Measurements from ENCODE around the gene CENPO. TPM values are rescaled to one million over a fixed set of nuclear protein-coding genes. Genes with fewer than 3 reads are reported as not detected.

CENPO gene
- total RNA-seq, 2 experiments from 2014 or later: 3.4 to 3.5 TPM

GRCh38 chr2:24754985-24755705, 38.1 kb upstream of the CENPO start:
- Histone ChIP-seq H3K27ac (ENCODE audit: low read depth in 1 of 2, low read length in 2 of 2) (no peak overlapping the region), H3K4me3 (ENCODE audit: low read length) (no peak overlapping the region), H3K36me3 (ENCODE audit: insufficient read depth, low read length) (peaks cover 65% of the 10 kb centered on the region), H3K27me3 (ENCODE audit: control insufficient read depth in 1 of 2, insufficient read depth in 2 of 2, low read length in 2 of 2) (no peaks in the 10 kb centered on the region), H3K4me1 (ENCODE audit: insufficient read depth, low read length) (no peaks in the 10 kb centered on the region), H3K9me3 (ENCODE audit: control insufficient read depth in 1 of 2, insufficient read depth in 1 of 2, low read length in 2 of 2) (no peaks in the 10 kb centered on the region)
- ATAC-seq (ENCODE audit: poor library complexity): no peak
- intact Hi-C loops (cut with DNase I, micrococcal nuclease): loop anchor here in 1 of 2 experiments (5.0 kb wide), 1 partner anchor 62 kb away; no protein-coding TSS in a partner anchor
- H3K27ac Mint-ChIP-seq: no peak overlapping the region
- DNase-seq: no peak
- peaks cover 35% of the 10 kb centered on the region for H3K36me3 Mint-ChIP-seq (ENCODE audit: low read depth)
- H3K4me3 Mint-ChIP-seq: no peak overlapping the region
- no peaks in the 10 kb centered on the region for H3K9me3 Mint-ChIP-seq
- no peaks in the 10 kb centered on the region for H3K4me1 Mint-ChIP-seq (ENCODE audit: low read depth)
- CTCF ChIA-PET: no interaction called here
- TF ChIP-seq, protein P1, sequence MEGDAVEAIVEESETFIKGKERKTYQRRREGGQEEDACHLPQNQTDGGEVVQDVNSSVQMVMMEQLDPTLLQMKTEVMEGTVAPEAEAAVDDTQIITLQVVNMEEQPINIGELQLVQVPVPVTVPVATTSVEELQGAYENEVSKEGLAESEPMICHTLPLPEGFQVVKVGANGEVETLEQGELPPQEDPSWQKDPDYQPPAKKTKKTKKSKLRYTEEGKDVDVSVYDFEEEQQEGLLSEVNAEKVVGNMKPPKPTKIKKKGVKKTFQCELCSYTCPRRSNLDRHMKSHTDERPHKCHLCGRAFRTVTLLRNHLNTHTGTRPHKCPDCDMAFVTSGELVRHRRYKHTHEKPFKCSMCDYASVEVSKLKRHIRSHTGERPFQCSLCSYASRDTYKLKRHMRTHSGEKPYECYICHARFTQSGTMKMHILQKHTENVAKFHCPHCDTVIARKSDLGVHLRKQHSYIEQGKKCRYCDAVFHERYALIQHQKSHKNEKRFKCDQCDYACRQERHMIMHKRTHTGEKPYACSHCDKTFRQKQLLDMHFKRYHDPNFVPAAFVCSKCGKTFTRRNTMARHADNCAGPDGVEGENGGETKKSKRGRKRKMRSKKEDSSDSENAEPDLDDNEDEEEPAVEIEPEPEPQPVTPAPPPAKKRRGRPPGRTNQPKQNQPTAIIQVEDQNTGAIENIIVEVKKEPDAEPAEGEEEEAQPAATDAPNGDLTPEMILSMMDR (IDR thresholded peaks at IDR 0.05): no peak
- POLR2A ChIA-PET: no interaction called here
- no peaks in the 10 kb centered on the region for H3K27me3 Mint-ChIP-seq

GRCh38 chr2:24756789-24757188, 36.4 kb upstream of the CENPO start:
- CTCF ChIA-PET: interaction anchor here (1.0 kb wide), 1 partner anchor 28 kb away, joined by 3 read pairs; no protein-coding TSS in a partner anchor
- H3K27me3 Mint-ChIP-seq: no peaks in the 10 kb centered on the region
- TF ChIP-seq, protein P1 (IDR thresholded peaks at IDR 0.05): no peak
- intact Hi-C loops (cut with DNase I, micrococcal nuclease): loop anchor here in 1 of 2 experiments (5.0 kb wide), 1 partner anchor 61 kb away; no protein-coding TSS in a partner anchor
- H3K4me1 ChIP-seq (ENCODE audit: insufficient read depth, low read length): no peaks in the 10 kb centered on the region
- H3K4me3 Mint-ChIP-seq: no peak overlapping the region
- H3K36me3 ChIP-seq (ENCODE audit: insufficient read depth, low read length): peaks cover 69% of the 10 kb centered on the region
- no peak overlapping the region for H3K27ac ChIP-seq (ENCODE audit: low read depth in 1 of 2, low read length in 2 of 2)
- peaks cover 43% of the 10 kb centered on the region for H3K36me3 Mint-ChIP-seq (ENCODE audit: low read depth)
- H3K4me1 Mint-ChIP-seq (ENCODE audit: low read depth): no peaks in the 10 kb centered on the region
- no peaks in the 10 kb centered on the region for H3K9me3 Mint-ChIP-seq
- no peaks in the 10 kb centered on the region for H3K9me3 ChIP-seq (ENCODE audit: control insufficient read depth in 1 of 2, insufficient read depth in 1 of 2, low read length in 2 of 2)
- no peak overlapping the region for H3K4me3 ChIP-seq (ENCODE audit: low read length)
- ATAC-seq (ENCODE audit: poor library complexity) (no peak), DNase-seq (no peak)
- H3K27me3 ChIP-seq (ENCODE audit: control insufficient read depth in 1 of 2, insufficient read depth in 2 of 2, low read length in 2 of 2): no peaks in the 10 kb centered on the region
- POLR2A ChIA-PET: no interaction called here
- no peak overlapping the region for H3K27ac Mint-ChIP-seq

DNA sequence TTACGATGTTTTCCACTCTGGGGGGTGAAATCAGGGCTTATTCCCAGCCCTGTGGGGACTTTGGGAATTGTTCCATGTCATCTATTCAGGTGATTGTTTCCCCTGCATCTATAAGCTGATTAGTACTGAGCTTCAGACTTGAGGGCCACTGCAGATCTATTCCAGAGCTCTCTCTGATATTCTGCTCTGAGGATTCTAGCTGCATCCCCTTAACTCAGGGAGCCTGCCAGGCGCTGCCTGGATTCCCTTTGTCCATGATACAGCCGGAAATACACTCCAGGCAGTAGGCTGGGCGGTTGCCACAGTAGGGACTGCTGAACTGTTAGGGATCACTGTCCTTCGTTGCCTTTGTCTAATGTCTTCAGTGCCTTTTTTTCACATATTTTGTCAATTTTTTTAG, 31.4 kb upstream of the CENPO start:
- POLR2A ChIA-PET: no interaction called here
- H3K36me3 ChIP-seq (ENCODE audit: insufficient read depth, low read length): peaks cover 53% of the 10 kb centered on the region
- no peak overlapping the region for H3K27ac Mint-ChIP-seq

More for the DNA sequence above, 31.4 kb upstream of the CENPO start:
- Mint-ChIP-seq H3K4me3 (no peak overlapping the region), H3K4me1 (ENCODE audit: low read depth) (no peaks in the 10 kb centered on the region), H3K36me3 (ENCODE audit: low read depth) (peaks cover 78% of the 10 kb centered on the region), H3K27me3 (no peaks in the 10 kb centered on the region), H3K9me3 (no peaks in the 10 kb centered on the region)
- no peaks in the 10 kb centered on the region for H3K9me3 ChIP-seq (ENCODE audit: control insufficient read depth in 1 of 2, insufficient read depth in 1 of 2, low read length in 2 of 2)
- DNase-seq: no peak
- no peaks in the 10 kb centered on the region for H3K27me3 ChIP-seq (ENCODE audit: control insufficient read depth in 1 of 2, insufficient read depth in 2 of 2, low read length in 2 of 2)
- H3K4me3 ChIP-seq (ENCODE audit: low read length): no peak overlapping the region
- TF ChIP-seq, protein P1 (IDR thresholded peaks at IDR 0.05): no peak
- CTCF ChIA-PET: no interaction called here
- H3K27ac ChIP-seq (ENCODE audit: low read depth in 1 of 2, low read length in 2 of 2): no peak overlapping the region
- intact Hi-C loops (cut with DNase I, micrococcal nuclease): no loop called here
- ATAC-seq (ENCODE audit: poor library complexity): no peak
- no peaks in the 10 kb centered on the region for H3K4me1 ChIP-seq (ENCODE audit: insufficient read depth, low read length)

Measured in CD4-positive, alpha-beta T cell (primary cell).